ENCODE results near the gene STXBP4.

STXBP4 gene

DNA sequence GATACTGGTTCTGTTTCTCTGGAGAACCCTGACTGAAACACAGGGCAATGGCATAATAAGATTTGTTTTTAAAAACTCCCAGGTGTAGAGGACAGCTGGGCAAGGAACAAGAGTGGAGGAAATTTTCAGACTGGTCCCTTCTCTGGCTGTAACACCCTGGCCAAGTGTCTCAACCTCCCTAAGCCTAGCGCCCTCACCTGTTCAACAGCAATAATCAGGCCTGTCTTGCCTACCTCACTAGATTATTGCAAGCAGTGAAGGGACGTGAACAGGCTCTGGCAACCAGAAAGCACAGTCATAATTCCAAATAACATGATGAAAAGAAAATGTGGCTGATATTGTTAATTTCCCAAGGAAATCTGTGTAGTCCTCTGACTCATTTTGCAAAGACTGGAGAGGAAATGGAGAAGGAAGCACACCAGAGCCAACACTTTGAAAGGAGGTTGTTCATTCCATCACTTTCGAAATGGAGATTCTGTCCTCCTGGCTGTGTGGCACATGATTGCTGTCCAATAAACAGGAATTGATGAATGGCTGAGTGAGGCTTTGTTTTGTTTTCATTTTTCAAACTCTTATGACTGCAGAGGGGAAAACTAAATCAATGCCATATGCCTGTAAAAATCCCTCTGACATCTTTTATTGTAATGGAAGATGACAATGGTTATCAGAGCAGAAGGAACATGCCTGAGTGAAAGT is 208.7 kb downstream of the STXBP4 start:
- DNase-seq: no peak

DNA sequence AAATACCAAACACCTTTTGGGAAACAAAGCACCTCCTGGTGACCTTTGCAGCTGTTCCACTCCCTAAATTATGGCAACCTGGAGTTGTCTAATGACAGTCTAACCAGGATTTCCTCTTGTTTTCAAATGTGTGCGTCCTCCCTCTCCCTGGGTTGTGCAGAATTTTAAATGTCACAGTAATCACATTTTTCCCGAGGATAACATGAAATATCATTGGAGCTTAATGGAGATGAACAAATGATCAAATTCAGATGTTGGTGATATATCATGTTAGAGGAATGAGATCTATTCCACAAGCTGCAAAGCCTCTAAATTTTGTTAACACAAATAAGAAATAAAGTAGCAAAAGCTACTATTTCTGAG is 209.3 kb downstream of the STXBP4 start:
- DNase-seq: no peak

DNA sequence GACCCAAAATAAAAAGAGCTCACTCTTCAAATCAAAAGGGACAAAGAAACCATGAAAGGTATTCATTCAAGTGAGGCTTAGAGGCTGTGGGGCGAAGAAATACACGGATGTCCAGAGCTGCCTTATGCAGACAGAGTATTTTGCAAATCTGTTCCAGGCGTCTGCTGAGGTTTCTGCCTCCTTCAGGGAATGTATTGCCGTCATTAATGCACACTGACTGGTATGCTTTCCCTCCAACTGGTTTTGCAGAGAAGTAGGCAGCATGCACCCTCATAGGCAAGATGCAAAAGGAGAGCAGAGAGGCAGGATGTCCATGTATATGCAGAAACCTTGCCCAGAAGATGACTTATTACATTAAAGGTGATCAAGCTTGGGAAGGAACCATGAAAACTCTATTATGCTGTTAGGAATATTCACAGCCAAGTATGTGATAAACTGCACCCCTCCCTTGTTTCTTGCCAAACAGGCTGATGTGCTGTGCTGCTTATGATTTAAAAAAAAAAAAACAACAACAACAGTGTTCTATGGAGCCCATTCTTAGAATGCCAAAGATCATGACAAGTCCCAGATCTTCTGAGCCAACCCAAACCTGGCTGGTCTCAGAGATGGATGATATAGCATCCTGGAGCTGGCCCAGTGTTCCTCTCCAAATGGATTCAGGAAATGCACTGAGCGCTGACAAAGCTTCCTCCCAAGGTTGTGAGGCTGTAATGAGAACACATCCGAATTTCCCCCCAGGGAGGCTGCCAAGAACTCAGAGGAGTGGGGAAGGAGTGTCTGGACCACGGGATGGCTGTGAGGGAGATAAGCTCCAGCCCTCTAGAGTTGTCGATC is 218.6 kb downstream of the STXBP4 start:
- DNase-seq: no peak

DNA sequence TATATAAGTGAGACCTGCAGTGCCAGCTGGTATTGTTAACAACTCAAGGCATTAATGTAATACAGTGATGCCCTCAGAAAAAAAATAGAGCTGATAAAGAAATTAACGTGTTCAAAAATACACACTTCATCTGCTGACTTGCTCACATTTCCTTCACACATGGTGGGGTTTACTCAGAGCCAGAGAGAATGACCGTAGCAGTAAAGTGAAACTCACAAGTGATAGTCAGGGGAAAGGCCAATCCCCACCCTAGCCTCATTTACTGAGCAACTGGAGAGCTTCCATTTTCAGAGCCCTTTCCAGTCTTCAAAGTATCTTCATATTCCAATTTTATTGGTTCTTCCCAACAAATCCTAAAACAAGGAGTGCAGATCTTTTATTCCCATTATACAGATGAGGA is 222.2 kb downstream of the STXBP4 start:
- DNase-seq: no peak

DNA sequence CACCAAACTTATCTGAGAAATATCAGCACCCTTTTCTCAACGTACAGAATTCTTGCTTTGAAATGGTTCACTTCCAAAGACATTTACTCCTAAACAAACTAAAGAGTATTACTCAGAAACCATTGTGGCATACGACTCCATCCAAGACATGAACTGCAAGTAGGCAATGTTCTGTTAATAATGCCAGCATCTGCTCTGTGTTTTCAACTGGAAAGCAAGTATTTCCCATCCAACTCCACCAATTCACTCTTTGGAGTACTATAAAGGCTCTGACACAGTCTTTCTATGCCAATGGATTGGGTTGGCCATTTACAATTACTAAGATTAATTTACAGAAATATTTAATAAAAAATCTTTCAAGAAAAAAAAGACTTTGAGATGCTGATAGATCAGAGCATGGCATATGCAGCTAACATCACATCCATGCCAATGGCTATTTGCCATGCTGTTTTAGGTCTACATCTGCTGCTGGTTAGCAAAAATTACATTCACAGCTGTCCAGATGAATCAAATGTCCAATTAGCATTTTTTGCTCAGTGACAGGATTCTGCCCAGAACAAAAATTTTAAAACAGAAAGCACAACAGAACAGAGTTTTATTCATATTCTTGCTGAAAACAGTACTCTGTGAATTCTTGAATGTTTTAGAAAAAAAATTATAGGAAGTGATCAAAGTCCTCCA is 230.3 kb downstream of the STXBP4 start:
- DNase-seq: no peak

DNA sequence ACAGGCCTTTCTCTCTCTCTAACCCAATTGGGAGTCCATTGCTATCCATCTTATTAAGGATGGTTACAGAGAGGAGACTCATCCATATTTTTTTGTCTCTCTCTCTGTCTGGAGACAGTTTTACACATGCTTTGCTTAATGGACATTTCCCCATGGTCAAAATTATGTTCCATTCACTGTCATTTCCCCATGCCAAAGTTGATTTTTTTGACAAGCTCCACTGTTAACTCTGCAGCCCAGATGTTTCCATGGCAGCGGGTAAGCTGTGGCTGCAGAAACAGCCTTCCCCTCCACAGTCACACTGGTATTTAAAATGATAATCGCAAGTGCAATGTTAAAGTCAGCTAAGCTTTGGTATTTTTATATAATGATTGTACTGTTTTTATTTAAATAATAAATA is 232.3 kb downstream of the STXBP4 start:
- no peak for DNase-seq

DNA sequence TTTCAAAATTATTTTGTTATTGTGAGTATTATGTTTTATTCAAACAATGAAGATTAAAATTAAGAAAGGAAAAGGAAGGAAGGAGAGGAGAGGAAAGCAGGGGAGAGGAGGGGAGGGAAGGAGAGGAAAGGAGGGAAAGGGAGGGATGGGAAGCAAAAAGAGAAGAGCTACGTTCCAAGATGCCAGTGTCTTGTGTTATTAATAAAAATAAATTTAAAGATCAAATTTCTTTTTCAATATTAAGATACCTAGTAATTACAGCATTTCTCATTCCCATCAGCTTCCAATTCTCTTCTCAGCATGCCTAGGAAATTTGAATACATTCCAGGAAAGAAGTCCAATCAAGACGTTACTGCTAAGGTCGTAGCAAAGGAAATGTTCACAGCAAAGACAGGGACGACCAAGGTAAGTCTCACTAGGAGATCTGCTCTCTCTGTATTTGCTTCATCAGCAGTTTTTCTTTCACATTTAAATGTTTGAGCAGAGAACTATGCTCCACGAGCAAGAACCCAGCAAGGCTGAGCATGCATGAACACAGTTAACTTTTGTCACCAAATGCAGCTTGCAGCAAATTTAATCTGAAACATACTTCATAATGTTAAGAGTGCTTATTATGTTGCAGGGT is 232.9 kb downstream of the STXBP4 start:
- DNase-seq: no peak

DNA sequence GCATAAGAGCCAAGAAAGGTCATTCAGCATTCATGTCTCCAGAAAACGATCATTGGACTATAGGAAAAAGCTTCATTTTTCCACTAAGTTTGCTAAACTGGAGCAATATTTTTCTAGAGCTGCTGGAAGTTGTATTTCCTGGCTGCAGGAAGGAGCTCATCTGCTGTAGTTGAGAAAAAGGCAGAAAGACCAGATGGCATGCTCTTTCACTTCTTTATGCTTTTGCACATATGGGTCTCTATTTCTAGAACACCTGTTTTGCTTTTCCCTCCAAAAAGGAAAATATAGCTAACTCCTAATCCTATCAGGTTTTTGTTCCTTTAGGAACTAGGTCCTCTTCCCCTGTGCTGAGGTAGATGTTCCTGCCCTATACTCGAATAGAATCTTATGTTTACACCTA is 234.3 kb downstream of the STXBP4 start:
- DNase-seq: no peak

DNA sequence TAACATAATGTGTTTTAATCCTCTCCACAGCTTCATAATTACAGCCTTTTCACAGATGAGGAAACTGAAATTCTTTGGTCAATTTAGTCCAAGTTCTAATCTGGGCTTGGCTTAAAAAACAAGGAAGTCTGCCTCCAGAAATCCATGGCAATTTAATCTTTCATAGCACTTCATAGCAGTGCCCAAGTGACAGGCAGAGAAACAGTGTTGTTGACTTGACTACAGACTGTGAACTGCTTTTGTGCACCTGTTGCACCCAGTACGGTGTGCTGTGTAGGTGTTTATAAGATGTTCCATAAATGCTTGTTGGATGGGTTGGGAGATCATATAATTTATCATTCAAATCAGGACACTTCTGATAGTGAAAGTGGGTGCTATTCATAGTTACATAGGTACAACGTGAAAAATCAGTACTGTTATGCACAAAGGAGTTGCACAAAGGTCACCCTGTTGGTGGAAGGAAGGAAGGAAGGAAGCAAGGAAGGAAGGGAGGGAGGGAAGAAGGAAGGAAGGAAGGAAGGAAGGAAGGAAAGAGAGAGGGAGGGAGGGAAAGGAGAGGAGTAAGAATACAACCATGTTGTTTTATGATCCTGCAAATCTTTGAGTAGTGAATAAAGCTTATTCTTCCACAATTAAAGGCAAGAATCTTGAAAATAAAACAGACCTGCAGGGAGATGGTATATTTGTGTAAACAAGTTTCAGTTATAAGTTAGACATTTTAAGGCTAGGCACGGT is 239.7 kb downstream of the STXBP4 start:
- no peak for DNase-seq

DNA sequence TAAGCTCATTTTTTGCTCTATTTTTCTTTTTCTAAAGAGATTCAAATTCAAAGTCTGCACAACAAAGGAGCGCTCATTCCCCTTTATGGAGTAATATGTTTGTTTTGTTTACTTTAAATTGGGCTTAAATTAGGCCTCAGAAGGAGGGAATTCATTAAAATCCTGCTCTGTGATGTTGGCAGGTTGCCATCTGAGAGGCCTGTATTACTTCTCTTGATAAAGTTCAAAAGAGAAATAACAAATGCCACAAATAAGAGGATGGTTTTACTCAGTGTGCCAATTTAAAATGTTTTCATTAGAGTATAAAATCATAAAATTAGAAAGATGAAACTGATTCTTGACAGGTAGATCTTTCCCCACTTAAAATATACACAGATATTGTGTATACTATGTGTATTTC is 241.7 kb downstream of the STXBP4 start:
- no peak for DNase-seq

DNA sequence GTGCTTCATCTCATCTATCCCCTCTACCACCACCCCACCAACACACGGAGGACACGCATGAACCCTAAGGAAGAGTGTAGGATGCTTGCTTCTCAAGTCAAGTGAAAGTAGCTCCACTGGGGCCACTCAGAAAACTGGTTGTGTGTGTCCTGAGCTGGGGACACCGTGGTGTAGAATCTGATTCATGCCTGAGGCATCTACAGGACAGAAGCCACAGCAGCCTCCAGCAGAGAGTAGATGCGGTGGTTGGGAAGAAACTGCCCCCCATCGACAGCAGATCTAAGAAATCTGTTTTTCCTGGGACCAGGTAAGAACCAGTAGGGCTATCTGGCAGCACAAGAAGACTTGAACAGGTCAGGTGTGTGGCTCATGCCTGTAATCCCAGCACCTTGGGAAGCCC is 244.3 kb downstream of the STXBP4 start:
- no peak for DNase-seq

DNA sequence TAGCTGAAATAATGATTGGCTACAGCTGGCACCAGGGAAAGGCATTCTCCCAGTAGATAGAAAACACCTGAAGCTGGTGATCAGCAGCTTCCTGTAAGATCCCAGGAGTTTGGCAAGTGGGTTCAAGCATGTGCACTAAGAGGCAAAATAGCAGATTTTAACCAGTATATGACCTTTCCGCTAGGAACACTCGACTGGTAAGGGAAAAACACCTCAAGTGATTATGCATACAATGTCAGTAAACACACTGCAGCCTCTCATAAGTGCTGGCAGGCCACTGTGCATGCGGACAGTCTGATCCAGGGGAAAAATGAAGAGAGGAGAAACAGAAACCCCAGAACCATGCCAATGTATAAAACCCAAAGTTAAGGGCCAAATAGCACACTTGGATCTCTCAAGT is 247.1 kb downstream of the STXBP4 start:
- DNase-seq: no peak

DNA sequence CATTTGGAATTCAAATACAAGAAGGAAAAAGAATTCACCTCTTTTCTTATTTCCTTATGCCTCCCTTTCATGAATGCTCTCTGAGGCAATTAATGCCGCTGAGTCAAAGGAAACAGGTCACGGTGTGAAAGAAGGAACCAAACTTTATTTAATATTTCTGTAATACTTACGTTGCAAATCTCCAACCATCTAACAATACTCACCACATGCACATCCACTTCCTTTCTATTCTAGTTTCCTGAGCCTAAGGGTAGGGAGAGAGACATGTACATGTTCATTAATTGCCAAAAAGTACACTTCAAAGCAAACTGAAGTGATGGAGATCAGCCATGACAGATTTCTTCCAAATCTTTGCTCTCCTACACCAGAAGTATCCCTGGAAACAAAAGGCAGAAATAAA is 248.3 kb downstream of the STXBP4 start:
- no peak for DNase-seq

DNA sequence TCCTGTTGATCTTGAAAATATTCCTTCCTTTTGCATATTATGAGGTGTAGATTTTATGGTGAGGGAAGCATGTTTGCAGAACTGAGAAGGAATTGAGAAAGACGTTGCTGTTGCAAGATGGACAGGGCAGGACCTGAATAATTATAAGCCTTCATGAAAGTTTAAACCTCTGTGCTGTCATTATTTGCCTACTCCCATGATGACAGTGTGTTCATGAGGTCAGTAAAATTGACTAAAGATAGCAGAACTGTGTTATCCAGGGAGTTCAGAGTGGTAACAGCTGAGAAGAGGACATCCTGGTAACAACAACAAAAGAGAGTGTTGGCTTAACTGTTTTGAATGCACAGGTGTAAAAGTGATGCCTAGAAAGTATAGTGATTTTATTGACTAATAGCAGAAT is 250.9 kb downstream of the STXBP4 start:
- no peak for DNase-seq

DNA sequence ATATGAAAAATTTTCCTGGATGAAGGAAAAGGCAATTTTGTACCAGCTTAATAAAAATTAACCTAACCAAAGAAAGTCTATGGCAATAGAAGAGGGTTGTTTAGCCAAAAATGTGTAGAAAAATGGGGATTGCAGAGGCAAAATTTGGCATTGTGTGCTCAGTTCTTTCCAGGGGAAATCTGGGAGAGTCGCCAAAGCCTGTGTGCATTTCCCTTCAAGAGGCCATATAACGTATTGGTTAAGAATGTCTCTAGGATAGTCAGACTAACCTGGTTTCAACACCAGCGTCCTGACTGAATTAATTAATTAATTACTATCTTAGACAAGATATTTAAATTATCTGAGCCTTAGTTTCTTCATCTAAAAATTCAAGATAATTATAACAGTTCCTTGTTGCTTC is 251.4 kb downstream of the STXBP4 start:
- no peak for DNase-seq
